H1 (cell line): Measurements from ENCODE around the gene ANO2. TPM values are rescaled to one million over a fixed set of nuclear protein-coding genes. Genes with fewer than 3 reads are reported as not detected.

Source experiments
- polyA plus RNA-seq, 7 experiments: library from polyadenylated mRNA; depleted of rRNA in 3 of 7; stranded (reverse) in 5 of 7; unstranded in 2 of 7; fragments of >200 nt in 5 of 7; fragments of 200-250 nt in 2 of 7; gene quantifications; 1 replicate in 5 of 7; 2 replicates in 1 of 7; 4 replicates in 1 of 7; pipeline versions ENCODE4 v1.2.1 to v1.2.3, GENCODE V29; 2011 to 2013; ENCODE audit warnings: missing spikeins in 2 of 7, mixed read lengths in 2 of 7
- total RNA-seq: library from RNA; stranded (reverse); fragmentation: NEBNext Ultra II Directional; extraction: Animal tissue kit (Norgen Biotek cat#: 25700); gene quantifications from 2 replicates; pipeline ENCODE4 v1.2.1, GENCODE V29; 2021
- TF ChIP-seq, protein P1 (sequence below): fragments of 300-600 bp; sonication (generic); IDR thresholded peaks from 2 replicates; pipeline ENCODE4 v1.7.1; 2012; ENCODE audit warnings: low read length, moderate library complexity, mild to moderate bottlenecking, inconsistent platforms; ENCODE audit not compliant: insufficient replicate concordance

Gene ANO2
- total and polyA plus RNA-seq, 2 of the 8 experiments (the other 6 are each of a cell fraction or from before 2014, with no cell fraction given), result 1.9 to 5.5 TPM

DNA sequence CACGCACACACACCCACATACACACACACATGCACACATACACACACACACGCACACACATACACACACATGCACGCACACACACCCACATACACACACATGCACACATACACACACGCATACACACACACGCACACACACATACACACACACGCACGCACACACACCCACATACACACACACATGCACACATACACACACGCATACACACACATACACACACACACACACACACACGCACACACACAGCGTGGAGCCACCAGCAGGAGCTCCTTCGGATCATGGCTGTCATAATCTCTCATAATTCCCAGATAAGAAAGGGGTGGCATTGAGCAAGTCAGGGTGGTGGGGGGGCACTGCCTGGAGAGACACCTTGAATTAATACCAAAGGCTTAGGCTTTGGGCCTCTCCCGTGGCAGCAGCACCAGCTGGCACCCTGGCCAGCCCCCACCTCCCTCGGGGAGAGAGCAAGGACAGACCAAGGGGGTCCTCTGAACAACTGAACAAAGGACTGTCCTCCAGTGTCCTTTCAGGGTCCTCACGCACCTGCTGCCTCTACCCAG, 21.9 kb downstream of the ANO2 start (continued):
- TF ChIP-seq, protein P1, sequence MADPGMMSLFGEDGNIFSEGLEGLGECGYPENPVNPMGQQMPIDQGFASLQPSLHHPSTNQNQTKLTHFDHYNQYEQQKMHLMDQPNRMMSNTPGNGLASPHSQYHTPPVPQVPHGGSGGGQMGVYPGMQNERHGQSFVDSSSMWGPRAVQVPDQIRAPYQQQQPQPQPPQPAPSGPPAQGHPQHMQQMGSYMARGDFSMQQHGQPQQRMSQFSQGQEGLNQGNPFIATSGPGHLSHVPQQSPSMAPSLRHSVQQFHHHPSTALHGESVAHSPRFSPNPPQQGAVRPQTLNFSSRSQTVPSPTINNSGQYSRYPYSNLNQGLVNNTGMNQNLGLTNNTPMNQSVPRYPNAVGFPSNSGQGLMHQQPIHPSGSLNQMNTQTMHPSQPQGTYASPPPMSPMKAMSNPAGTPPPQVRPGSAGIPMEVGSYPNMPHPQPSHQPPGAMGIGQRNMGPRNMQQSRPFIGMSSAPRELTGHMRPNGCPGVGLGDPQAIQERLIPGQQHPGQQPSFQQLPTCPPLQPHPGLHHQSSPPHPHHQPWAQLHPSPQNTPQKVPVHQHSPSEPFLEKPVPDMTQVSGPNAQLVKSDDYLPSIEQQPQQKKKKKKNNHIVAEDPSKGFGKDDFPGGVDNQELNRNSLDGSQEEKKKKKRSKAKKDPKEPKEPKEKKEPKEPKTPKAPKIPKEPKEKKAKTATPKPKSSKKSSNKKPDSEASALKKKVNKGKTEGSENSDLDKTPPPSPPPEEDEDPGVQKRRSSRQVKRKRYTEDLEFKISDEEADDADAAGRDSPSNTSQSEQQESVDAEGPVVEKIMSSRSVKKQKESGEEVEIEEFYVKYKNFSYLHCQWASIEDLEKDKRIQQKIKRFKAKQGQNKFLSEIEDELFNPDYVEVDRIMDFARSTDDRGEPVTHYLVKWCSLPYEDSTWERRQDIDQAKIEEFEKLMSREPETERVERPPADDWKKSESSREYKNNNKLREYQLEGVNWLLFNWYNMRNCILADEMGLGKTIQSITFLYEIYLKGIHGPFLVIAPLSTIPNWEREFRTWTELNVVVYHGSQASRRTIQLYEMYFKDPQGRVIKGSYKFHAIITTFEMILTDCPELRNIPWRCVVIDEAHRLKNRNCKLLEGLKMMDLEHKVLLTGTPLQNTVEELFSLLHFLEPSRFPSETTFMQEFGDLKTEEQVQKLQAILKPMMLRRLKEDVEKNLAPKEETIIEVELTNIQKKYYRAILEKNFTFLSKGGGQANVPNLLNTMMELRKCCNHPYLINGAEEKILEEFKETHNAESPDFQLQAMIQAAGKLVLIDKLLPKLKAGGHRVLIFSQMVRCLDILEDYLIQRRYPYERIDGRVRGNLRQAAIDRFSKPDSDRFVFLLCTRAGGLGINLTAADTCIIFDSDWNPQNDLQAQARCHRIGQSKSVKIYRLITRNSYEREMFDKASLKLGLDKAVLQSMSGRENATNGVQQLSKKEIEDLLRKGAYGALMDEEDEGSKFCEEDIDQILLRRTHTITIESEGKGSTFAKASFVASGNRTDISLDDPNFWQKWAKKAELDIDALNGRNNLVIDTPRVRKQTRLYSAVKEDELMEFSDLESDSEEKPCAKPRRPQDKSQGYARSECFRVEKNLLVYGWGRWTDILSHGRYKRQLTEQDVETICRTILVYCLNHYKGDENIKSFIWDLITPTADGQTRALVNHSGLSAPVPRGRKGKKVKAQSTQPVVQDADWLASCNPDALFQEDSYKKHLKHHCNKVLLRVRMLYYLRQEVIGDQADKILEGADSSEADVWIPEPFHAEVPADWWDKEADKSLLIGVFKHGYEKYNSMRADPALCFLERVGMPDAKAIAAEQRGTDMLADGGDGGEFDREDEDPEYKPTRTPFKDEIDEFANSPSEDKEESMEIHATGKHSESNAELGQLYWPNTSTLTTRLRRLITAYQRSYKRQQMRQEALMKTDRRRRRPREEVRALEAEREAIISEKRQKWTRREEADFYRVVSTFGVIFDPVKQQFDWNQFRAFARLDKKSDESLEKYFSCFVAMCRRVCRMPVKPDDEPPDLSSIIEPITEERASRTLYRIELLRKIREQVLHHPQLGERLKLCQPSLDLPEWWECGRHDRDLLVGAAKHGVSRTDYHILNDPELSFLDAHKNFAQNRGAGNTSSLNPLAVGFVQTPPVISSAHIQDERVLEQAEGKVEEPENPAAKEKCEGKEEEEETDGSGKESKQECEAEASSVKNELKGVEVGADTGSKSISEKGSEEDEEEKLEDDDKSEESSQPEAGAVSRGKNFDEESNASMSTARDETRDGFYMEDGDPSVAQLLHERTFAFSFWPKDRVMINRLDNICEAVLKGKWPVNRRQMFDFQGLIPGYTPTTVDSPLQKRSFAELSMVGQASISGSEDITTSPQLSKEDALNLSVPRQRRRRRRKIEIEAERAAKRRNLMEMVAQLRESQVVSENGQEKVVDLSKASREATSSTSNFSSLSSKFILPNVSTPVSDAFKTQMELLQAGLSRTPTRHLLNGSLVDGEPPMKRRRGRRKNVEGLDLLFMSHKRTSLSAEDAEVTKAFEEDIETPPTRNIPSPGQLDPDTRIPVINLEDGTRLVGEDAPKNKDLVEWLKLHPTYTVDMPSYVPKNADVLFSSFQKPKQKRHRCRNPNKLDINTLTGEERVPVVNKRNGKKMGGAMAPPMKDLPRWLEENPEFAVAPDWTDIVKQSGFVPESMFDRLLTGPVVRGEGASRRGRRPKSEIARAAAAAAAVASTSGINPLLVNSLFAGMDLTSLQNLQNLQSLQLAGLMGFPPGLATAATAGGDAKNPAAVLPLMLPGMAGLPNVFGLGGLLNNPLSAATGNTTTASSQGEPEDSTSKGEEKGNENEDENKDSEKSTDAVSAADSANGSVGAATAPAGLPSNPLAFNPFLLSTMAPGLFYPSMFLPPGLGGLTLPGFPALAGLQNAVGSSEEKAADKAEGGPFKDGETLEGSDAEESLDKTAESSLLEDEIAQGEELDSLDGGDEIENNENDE, result no peak
